Trophoblast cell (in vitro differentiated cells and primary cell): ENCODE results near the gene CDH18.

Experiments used
- DNase-seq, 2 donors: peaks; one replicate each; pipeline ENCODE4 v3.0.0-alpha.2; 2016
- H2AFZ ChIP-seq: 2 replicates; pipeline ENCODE4 v1.6.1; 2013; ENCODE audit warnings: low read length, moderate library complexity, mild to moderate bottlenecking; ENCODE audit not compliant: insufficient read depth, poor library complexity
- H2AK5ac ChIP-seq: 2 replicates; pipeline ENCODE4 v1.6.1; 2013; ENCODE audit warnings: mild to moderate bottlenecking, low read length
- H2BK120ac ChIP-seq: 2 replicates; pipeline ENCODE4 v1.6.1; 2013; ENCODE audit warnings: low read length, mild to moderate bottlenecking, moderate library complexity; ENCODE audit not compliant: insufficient read depth, poor library complexity
- H2BK12ac ChIP-seq: 2 replicates; pipeline ENCODE4 v1.6.1; 2013; ENCODE audit warnings: mild to moderate bottlenecking, low read length, moderate library complexity
- H2BK5ac ChIP-seq: 2 replicates; pipeline ENCODE4 v1.6.1; 2013; ENCODE audit warnings: low read length, low read depth, moderate library complexity, mild to moderate bottlenecking; ENCODE audit not compliant: poor library complexity
- H3K14ac ChIP-seq: 2 replicates; pipeline ENCODE4 v1.6.1; 2013; ENCODE audit warnings: mild to moderate bottlenecking, low read length
- H3K18ac ChIP-seq: 2 replicates; pipeline ENCODE4 v1.6.1; 2013; ENCODE audit warnings: mild to moderate bottlenecking, low read length
- H3K23ac ChIP-seq: 2 replicates; pipeline ENCODE4 v1.6.1; 2013; ENCODE audit warnings: low read length
- H3K27ac ChIP-seq: 2 replicates; pipeline ENCODE4 v1.5.1; 2013; ENCODE audit warnings: low read depth, mild to moderate bottlenecking, inconsistent platforms, low read length, moderate library complexity
- H3K27me3 ChIP-seq: 2 replicates; pipeline ENCODE4 v1.6.1; 2013; ENCODE audit warnings: inconsistent platforms, mild to moderate bottlenecking, low read length, moderate library complexity; ENCODE audit not compliant: insufficient read depth
- H3K36me3 ChIP-seq, 2 experiments: 1 replicate in 1 of 2; 2 replicates in 1 of 2; pipeline ENCODE4 v1.6.1; 2013; ENCODE audit warnings: low read length in 2 of 2, mild to moderate bottlenecking in 2 of 2, moderate library complexity in 1 of 2; ENCODE audit not compliant: insufficient read depth in 2 of 2, control insufficient read depth in 1 of 2
- H3K4ac ChIP-seq: 2 replicates; pipeline ENCODE4 v1.6.1; 2013; ENCODE audit warnings: low read depth, mild to moderate bottlenecking, low read length, moderate library complexity
- H3K4me1 ChIP-seq, 2 experiments: 1 replicate in 1 of 2; 2 replicates in 1 of 2; pipeline ENCODE4 v1.6.1; 2013; ENCODE audit warnings: low read length in 2 of 2, mild to moderate bottlenecking in 2 of 2, moderate library complexity in 1 of 2; ENCODE audit not compliant: insufficient read depth in 2 of 2, control insufficient read depth in 1 of 2
- H3K4me2 ChIP-seq: 2 replicates; pipeline ENCODE4 v1.6.1; 2013; ENCODE audit warnings: inconsistent platforms, mild to moderate bottlenecking, low read length, moderate library complexity
- H3K4me3 ChIP-seq: 2 replicates; pipeline ENCODE4 v1.5.1; 2013; ENCODE audit warnings: mild to moderate bottlenecking, low read depth, low read length, inconsistent platforms
- H3K79me1 ChIP-seq: one replicate; pipeline ENCODE4 v1.6.1; 2013; ENCODE audit warnings: low read length
- H3K79me2 ChIP-seq: 2 replicates; pipeline ENCODE4 v1.6.1; 2013; ENCODE audit warnings: low read length, mild to moderate bottlenecking; ENCODE audit not compliant: control insufficient read depth, insufficient read depth, poor library complexity
- H3K9ac ChIP-seq: 2 replicates; pipeline ENCODE4 v1.6.1; 2013; ENCODE audit warnings: mild to moderate bottlenecking, low read length
- H3K9me3 ChIP-seq: 2 replicates; pipeline ENCODE4 v1.6.1; 2013; ENCODE audit warnings: low read depth, mild to moderate bottlenecking, control low read depth, inconsistent platforms, low read length; ENCODE audit not compliant: insufficient read depth
- H4K12ac ChIP-seq: 2 replicates; pipeline ENCODE4 v1.6.1; 2013; ENCODE audit warnings: low read depth, mild to moderate bottlenecking, low read length, moderate library complexity
- H4K8ac ChIP-seq: 2 replicates; pipeline ENCODE4 v1.6.1; 2013; ENCODE audit warnings: low read depth, mild to moderate bottlenecking, low read length, moderate library complexity
- H4K91ac ChIP-seq: one replicate; pipeline ENCODE4 v1.6.1; 2013; ENCODE audit warnings: low read depth, mild to moderate bottlenecking, low read length, moderate library complexity
- WGBS: extraction: QIAGEN DNeasy Blood & Tissue Kit; methylation state at CpG from one replicate; pipeline ENCODE4 v1.1.7; 2013; ENCODE audit warnings: missing lambda C conversion rate; ENCODE audit not compliant: insufficient read length, insufficient coverage; ENCODE audit errors: extremely low coverage; 5-methylcytosine and 5-hydroxymethylcytosine counted together

The CDH18 gene

DNA sequence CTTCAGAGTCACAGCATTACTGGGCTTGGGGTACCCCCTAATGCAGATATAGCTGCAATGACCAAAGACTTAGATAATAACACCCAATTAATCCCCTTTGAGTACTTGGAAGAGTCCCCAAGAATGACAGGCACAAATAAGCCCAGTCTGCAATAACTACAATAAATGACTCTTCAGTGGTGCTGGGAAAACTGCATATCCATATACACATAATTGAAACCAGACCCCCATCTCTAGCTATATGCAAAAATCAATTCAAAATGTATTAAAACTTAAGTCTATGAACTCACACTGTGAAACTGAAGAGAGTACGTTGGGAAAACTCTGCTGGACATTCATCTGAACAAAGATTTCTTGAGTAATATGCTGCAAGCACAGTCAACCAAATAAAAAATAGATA is 422.5 kb downstream of the CDH18 start:
- no peak overlapping the region for H3K18ac ChIP-seq
- H3K27me3 ChIP-seq: no peaks in the 10 kb centered on the region
- H2BK12ac ChIP-seq: no peak overlapping the region
- no peak overlapping the region for H4K91ac ChIP-seq
- no peak overlapping the region for H3K23ac ChIP-seq
- no peak overlapping the region for H3K4me2 ChIP-seq
- H2AFZ ChIP-seq: no peak overlapping the region
- no peaks in the 10 kb centered on the region for H3K9me3 ChIP-seq
- no peak overlapping the region for H3K9ac ChIP-seq
- H4K12ac ChIP-seq: no peak overlapping the region
- WGBS: no CpG with 5 or more reads among the region's 1 CpG
- H3K4me3 ChIP-seq: no peak overlapping the region
- no peak overlapping the region for H4K8ac ChIP-seq
- H3K36me3 ChIP-seq: no peaks in the 10 kb centered on the region
- no peak overlapping the region for H3K27ac ChIP-seq
- H3K4me1 ChIP-seq: no peaks in the 10 kb centered on the region
- H2BK120ac ChIP-seq: no peak overlapping the region
- DNase-seq: no peak
- no peak overlapping the region for H3K14ac ChIP-seq
- no peak overlapping the region for H2AK5ac ChIP-seq
- H2BK5ac ChIP-seq: no peak overlapping the region
- no peaks in the 10 kb centered on the region for H3K79me2 ChIP-seq
- no peak overlapping the region for H3K4ac ChIP-seq
- no peaks in the 10 kb centered on the region for H3K79me1 ChIP-seq

DNA sequence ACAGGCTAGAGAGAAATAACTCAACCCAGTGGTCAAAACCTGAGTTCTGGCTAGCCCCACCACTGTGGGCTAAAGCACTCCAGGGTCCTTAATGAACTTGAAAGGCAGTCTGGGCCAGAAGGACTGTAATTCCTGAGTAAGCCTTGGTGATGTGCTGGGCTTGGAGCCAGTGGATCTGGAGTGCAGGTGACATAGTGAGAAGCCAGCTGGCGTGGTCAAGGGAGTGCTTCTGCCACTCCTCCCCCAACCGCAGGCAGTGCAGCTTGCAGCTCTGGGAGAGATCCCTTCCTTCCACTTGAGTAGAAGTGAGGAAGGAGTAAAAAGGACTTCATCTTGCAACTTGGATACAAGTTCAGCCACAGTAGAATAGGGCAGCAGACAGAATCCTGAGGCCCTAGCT is 424.0 kb downstream of the CDH18 start:
- no peak overlapping the region for H3K23ac ChIP-seq
- DNase-seq: no peak
- no peak overlapping the region for H2AFZ ChIP-seq
- no peaks in the 10 kb centered on the region for H3K79me2 ChIP-seq
- no peaks in the 10 kb centered on the region for H3K4me1 ChIP-seq
- no peak overlapping the region for H3K4me3 ChIP-seq
- no peak overlapping the region for H3K18ac ChIP-seq
- no peak overlapping the region for H2BK120ac ChIP-seq
- H2BK12ac ChIP-seq: no peak overlapping the region
- H2BK5ac ChIP-seq: no peak overlapping the region
- H4K12ac ChIP-seq: no peak overlapping the region
- WGBS: no CpG with 5 or more reads among the region's 2 CpGs
- H3K79me1 ChIP-seq: no peaks in the 10 kb centered on the region
- no peak overlapping the region for H3K9ac ChIP-seq
- no peak overlapping the region for H2AK5ac ChIP-seq
- H3K4me2 ChIP-seq: no peak overlapping the region
- no peaks in the 10 kb centered on the region for H3K27me3 ChIP-seq
- H3K4ac ChIP-seq: no peak overlapping the region
- no peak overlapping the region for H4K8ac ChIP-seq
- H4K91ac ChIP-seq: no peak overlapping the region
- no peak overlapping the region for H3K27ac ChIP-seq
- no peaks in the 10 kb centered on the region for H3K36me3 ChIP-seq
- H3K9me3 ChIP-seq: no peaks in the 10 kb centered on the region
- no peak overlapping the region for H3K14ac ChIP-seq

DNA sequence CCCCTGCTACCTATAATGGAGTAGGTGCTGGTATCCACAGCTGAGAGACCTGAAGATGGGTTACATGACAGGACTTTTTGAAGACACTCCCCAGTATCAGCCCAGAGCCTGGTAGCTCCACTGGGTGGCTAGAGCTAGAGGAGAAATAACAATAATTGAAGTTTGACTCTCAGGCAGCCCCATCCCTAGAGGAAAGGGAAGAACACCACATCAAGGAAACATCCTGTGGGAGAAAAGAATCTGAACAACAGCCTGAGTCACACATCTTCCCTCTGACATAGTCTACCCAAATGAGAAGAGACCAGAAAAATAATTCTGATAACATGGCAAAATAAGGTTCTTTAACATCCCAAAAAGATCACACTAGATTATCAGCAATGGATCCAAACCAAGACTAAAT is 432.1 kb downstream of the CDH18 start:
- Histone ChIP-seq H2AFZ (no peak overlapping the region), H3K4me1 (no peaks in the 10 kb centered on the region), H4K12ac (no peak overlapping the region), H2BK120ac (no peak overlapping the region), H3K27me3 (no peaks in the 10 kb centered on the region), H2BK5ac (no peak overlapping the region), H4K91ac (no peak overlapping the region), H3K27ac (no peak overlapping the region), H3K79me1 (no peaks in the 10 kb centered on the region), H3K4me2 (no peak overlapping the region), H3K14ac (no peak overlapping the region), H3K4me3 (no peak overlapping the region), H2BK12ac (no peak overlapping the region), H3K23ac (no peak overlapping the region), H4K8ac (no peak overlapping the region), H3K9me3 (no peaks in the 10 kb centered on the region), H3K79me2 (no peaks in the 10 kb centered on the region), H3K36me3 (no peaks in the 10 kb centered on the region), H3K4ac (no peak overlapping the region), H2AK5ac (no peak overlapping the region), H3K9ac (no peak overlapping the region), H3K18ac (no peak overlapping the region)
- DNase-seq: no peak

DNA sequence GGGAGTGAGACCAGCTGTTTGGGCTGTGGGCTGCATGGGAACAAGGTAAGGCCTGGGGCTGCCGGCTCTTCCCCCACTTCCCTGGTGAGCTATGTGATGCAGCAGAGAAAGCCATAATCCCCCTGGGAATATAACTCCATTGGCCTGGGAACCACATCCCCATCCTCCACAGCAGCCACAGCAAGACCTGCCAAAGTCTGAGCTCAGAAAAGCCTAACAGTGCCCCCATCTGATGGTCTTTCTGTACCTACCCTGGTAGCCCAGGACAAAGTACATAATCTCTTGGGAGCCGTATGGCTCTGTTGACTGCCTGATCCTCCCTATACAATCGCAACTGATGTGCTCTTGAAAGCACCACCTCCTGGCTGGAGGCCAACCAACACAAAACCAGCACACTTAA is 432.6 kb downstream of the CDH18 start:
- no CpG with 5 or more reads among the region's 3 CpGs for WGBS
- H3K79me1 ChIP-seq: no peaks in the 10 kb centered on the region

More for the DNA sequence above, 432.6 kb downstream of the CDH18 start:
- H4K91ac ChIP-seq: no peak overlapping the region
- H3K23ac ChIP-seq: no peak overlapping the region
- H3K27ac ChIP-seq: no peak overlapping the region
- H3K4me3 ChIP-seq: no peak overlapping the region
- H3K9me3 ChIP-seq: no peaks in the 10 kb centered on the region
- no peak overlapping the region for H3K4me2 ChIP-seq
- no peaks in the 10 kb centered on the region for H3K79me2 ChIP-seq
- H4K8ac ChIP-seq: no peak overlapping the region
- H2BK120ac ChIP-seq: no peak overlapping the region
- DNase-seq: no peak
- no peaks in the 10 kb centered on the region for H3K4me1 ChIP-seq
- H4K12ac ChIP-seq: no peak overlapping the region
- no peak overlapping the region for H3K4ac ChIP-seq
- H3K36me3 ChIP-seq: no peaks in the 10 kb centered on the region
- no peak overlapping the region for H2BK5ac ChIP-seq
- H3K9ac ChIP-seq: no peak overlapping the region
- no peak overlapping the region for H2AFZ ChIP-seq
- H3K27me3 ChIP-seq: no peaks in the 10 kb centered on the region
- H2AK5ac ChIP-seq: no peak overlapping the region
- no peak overlapping the region for H2BK12ac ChIP-seq
- H3K14ac ChIP-seq: no peak overlapping the region
- H3K18ac ChIP-seq: no peak overlapping the region
